ENCODE measurements around the gene HSPG2. TPM values are rescaled to one million over a fixed set of nuclear protein-coding genes. Genes with fewer than 3 reads are reported as not detected.

HSPG2 gene
- total RNA-seq, 1 experiment from 2014 or later: 171 TPM

- in situ Hi-C loops (cut with HindIII; ENCODE audit: low pct_unique_long_range_greater_than_20kb, low sequenced_read_pairs): no loop called here
- intact Hi-C loops (cut with micrococcal nuclease; ENCODE audit: unreplicated experiment): no loop called here
- Histone ChIP-seq H3K9me3 (ENCODE audit: control insufficient read depth, insufficient read depth, low read depth, low read length) (no peaks in the 10 kb centered on the region), H3K27me3 (ENCODE audit: control insufficient read depth, insufficient read depth, low read length) (no peaks in the 10 kb centered on the region), H3K4me1 (ENCODE audit: control insufficient read depth, insufficient read depth, low read length) (no peaks in the 10 kb centered on the region), H3K27ac (ENCODE audit: low read length) (no peak overlapping the region), H3K4me3 (ENCODE audit: low read depth in 2 of 2, low read length in 2 of 2) (no peak overlapping the region), H3K36me3 (ENCODE audit: control insufficient read depth, insufficient read depth, low read length) (peaks cover 9% of the 10 kb centered on the region; the same call in 1 of the 2 replicates)
- BruUV-seq (replicated peaks): no TSS peak
- ChIA-PET CTCF (no interaction called here), POLR2A (no interaction called here)
- DNase-seq (ENCODE audit: low read depth, low spot score) (no peak), ATAC-seq (no peak)
- TF ChIP-seq POLR2AphosphoS5 (IDR thresholded peaks at IDR 0.05; ENCODE audit: low read depth, low read length) (no peak), REST (IDR thresholded peaks at IDR 0.05; ENCODE audit: insufficient read depth in 1 of 2, low read depth in 2 of 2, low read length in 1 of 2) (no peak), SIN3A (IDR thresholded peaks at IDR 0.05; ENCODE audit: borderline replicate concordance, insufficient read depth, low read depth, low read length) (no peak), CTCF (IDR thresholded peaks at IDR 0.05) (no peak), TCF7L2 (IDR thresholded peaks at IDR 0.05; ENCODE audit: low read depth, low read length) (no peak)
These were observed 106.2 kb downstream of the HSPG2 start for GRCh38 chr1:21830792-21831453.

GRCh38 chr1:21829294-21829693, 107.8 kb downstream of the HSPG2 start:
- Histone ChIP-seq H3K4me1 (ENCODE audit: control insufficient read depth, insufficient read depth, low read length) (no peaks in the 10 kb centered on the region), H3K36me3 (ENCODE audit: control insufficient read depth, insufficient read depth, low read length) (peaks cover 12% of the 10 kb centered on the region), H3K9me3 (ENCODE audit: control insufficient read depth, insufficient read depth, low read depth, low read length) (no peaks in the 10 kb centered on the region), H3K27ac (ENCODE audit: low read length) (no peak overlapping the region), H3K4me3 (ENCODE audit: low read depth in 2 of 2, low read length in 2 of 2) (no peak overlapping the region), H3K27me3 (ENCODE audit: control insufficient read depth, insufficient read depth, low read length) (no peaks in the 10 kb centered on the region)
- no TSS peak for BruUV-seq (replicated peaks)
- ChIA-PET POLR2A (no interaction called here), CTCF (no interaction called here)
- DNase-seq (ENCODE audit: low read depth, low spot score): no peak
- no peak for TF ChIP-seq POLR2AphosphoS5 (IDR thresholded peaks at IDR 0.05; ENCODE audit: low read depth, low read length)
- TF ChIP-seq TCF7L2 (IDR thresholded peaks at IDR 0.05; ENCODE audit: low read depth, low read length): no peak
- TF ChIP-seq SIN3A (IDR thresholded peaks at IDR 0.05; ENCODE audit: borderline replicate concordance, insufficient read depth, low read depth, low read length): no peak
- TF ChIP-seq CTCF (IDR thresholded peaks at IDR 0.05): no peak
- TF ChIP-seq REST (IDR thresholded peaks at IDR 0.05; ENCODE audit: insufficient read depth in 1 of 2, low read depth in 2 of 2, low read length in 1 of 2): no peak
- intact Hi-C loops (cut with micrococcal nuclease; ENCODE audit: unreplicated experiment): no loop called here
- ATAC-seq: no peak
- in situ Hi-C loops (cut with HindIII; ENCODE audit: low pct_unique_long_range_greater_than_20kb, low sequenced_read_pairs): no loop called here

Measured in Panc1 (cell line).